Right hindlimb (tissue), 1 donor: ENCODE data around the gene MYO18B.

Experiments
- DNase-seq: peaks from one replicate; pipeline ENCODE4 v3.0.0-alpha.2; 2018

Gene MYO18B

DNA sequence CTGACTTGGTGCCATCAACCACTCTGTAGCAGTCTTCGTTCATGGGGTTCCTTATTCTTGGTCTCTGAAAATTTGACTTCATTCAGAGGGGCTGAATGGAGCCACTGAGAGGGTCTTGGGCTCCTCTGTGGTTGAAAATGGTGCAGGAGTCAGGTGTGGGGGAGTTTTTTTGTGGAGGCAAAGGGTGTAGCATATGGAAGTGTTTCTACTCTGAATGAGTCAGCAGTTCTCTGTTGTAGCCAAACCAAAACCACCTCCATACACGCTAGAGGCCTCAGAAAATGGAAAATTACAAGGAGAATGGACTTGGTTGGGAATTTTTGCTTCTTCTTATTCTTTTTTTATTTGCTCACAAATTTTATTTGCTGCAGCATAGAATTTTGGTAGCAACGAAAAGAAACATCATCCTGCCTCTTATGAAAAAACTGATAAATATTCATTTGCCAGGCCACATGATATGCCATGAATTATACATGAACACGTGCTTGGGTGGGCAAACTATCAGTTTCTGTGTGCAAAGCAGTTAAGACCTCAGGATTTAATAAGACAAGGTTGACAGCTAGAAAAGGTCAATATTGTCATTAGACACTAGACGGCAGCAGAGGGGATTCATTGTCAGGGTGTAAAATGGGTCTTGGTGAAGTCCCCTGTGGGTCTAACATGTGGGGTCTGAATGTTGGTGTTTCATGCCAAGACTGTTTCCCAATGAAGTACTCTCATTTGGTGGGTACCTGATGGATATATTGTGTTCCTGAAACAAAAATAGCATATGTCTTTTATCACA lies 111.7 kb downstream of the MYO18B start:
- no peak for DNase-seq

DNA sequence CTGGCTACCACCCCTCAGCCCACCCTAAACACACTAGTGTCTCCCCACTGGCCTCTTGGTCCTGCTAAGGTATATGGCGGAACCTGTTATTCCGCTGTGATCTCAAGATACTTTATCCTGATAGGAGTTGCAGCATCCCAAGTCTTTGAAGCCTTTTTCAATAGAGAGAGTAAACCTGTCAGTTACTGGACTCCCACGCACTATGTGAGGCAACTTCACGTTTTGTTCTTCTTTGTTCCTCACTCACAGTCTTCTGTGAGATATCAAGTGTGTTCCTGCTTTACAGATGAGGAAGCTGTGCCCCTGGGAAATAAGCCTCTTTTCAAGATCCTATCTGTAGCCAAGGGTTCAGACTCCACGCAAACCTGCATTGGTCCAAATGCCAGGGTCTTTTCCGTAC lies 127.8 kb downstream of the MYO18B start:
- no peak for DNase-seq

DNA sequence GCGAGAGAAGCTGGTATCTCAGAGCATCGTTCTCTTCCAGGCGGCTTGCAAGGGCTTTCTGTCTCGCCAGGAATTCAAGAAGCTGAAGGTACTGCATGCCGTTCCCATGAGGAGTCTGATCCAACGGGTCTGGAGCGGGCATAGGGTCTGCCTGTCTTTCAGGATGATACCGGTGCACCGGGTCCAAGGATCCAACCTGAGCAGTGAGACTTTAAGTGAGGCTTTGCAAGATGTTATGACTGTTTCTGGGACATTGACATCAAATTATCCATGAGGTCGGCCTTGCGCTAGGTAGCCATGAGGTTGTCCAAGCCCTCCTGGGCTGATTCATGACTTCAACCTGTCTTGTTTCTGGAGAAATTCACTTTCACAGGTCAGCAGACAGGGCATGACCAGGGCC lies 132.3 kb downstream of the MYO18B start:
- DNase-seq: no peak

DNA sequence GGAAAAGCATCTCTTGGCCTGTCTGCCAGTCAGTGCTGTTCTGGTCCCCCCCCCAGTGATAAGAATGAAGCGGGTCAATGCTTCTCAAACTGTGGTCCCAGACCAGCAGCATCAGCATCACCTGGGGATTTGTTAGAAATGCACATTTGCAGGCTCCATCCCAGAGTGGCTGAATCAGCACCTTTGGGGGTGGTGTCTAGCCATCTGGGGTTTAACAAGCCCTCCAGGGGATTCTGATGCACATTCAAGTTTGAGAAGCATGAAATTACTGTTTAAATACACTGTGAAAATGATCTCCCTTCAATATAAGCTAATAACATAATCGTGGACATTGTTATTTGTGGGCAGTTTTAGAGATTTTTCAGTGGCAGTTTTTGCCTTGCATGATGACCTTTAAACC lies 133.5 kb downstream of the MYO18B start:
- DNase-seq: no peak

DNA sequence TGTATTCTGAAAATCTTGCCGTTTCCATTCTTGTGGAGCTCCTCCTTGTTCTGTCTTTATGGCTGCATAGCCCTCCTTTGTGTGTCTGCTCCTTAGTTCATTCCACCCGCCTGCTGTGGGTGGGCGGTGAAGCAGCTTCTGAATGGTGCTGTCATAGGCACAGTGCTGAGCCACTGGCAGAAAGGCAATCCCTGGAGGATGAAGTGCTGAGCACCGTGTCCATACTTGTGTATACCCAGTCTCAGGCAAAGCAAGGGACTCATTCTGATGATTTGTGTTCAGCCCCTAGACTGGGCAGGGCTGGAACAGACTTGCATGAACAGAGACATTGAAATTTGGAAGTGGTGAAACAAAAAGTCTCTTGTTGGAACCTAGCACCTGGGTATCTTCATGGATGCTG lies 134.9 kb downstream of the MYO18B start:
- no peak for DNase-seq

DNA sequence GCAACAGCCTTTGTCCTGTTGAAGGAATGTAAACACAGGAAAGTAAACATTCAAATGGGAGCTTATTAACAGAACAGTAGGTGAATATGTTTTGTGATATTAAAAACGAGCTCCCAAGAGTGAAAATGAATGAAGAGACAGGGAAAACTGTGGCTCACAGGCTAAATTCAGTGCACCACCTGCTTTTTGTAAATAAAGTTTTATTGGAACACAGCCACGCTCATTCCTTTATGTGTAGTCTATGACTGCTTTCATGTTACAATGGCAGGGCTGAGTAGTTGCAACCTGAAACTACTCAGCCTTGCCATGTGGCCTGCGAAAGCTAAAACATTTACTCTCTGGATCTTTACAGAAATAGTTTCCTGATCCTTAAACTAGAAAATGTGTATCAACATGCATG lies 136.9 kb downstream of the MYO18B start:
- DNase-seq: no peak

DNA sequence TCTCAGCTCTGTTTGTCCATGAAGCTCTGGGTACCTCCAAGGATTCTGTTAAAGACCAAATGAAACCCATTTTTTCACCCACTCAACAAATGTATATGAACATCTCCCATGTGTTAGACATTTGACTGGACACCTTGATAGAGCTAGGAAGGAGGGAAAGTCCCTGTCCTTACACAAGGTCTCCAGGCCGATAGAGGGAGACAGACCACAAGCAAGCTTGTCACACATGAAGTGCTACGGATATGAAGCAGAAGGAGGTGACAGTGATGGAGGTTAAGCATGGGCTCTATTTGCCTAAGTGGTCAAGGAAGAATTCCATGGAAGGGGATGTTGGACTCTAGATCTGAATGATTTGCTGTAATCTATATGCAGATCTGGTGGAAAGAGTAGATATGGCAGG lies 138.5 kb downstream of the MYO18B start:
- DNase-seq: no peak

DNA sequence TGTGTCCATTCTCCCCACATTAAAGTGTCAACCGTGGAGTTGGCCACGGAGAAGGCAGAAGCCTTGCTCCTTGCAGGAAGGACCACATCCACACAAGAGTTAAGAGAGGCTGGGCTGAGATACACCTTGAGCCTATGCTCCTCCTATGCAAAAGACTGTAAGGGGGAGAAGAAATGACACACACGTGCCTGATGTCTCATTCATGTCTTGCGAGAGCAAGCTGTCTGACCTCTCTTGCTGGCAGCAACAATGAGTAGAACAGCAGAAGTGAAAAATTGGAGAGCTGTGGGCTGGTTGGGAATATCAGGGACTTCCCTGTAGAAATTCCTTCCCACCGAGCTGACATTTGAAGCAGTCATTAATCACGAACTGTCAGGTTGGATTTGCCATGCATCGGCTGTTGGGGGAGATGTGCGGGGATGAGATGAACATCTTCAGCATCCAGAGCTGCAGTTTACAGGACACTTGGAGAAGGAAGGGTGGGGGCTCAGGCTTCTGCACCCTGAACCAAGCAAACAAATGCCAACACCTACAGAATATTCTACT lies 139.3 kb downstream of the MYO18B start:
- DNase-seq: no peak

DNA sequence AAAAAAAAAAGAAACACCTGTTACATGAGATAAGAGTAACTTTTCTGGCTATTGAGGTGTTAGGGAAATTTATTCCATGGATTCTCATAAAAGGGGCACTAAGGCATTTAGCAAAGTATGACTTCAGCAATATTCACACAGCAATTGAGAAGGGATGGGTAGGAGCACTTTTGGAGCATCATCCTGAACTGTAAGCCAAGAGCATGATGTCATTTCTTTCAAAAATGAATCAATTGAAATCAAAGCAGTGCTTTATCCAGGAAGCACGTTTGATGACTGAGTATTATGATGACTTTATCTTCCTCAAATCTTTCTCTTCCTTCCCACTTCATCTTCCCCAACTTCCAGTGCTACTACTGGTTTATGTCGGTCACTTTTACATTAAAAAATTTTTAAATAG lies 140.4 kb downstream of the MYO18B start:
- no peak for DNase-seq

DNA sequence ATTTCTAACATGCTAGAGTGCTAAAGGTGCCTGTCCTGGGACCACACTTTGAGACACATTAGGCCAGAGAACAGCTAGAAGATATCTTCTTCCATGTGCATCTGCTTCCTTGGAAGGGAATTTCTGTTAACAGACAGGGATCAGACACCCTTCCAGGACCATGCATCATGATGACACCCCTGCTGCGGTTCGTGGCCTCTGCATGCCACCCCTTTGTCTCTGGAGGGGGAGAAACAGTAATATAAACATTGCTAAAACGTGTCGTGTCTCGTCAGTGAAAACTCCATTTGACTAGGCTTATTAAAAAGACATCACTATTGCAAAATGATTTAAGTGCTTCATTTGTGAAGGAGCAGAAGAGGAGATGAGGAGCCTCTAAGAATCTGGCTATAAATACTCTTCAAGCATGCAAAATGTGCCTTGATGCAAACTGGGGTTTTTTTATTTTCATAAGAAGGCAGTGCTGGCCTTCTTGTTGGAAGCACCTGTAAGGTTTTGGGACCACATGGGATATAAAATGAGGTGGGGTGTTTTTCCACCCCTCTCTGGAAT lies 141.6 kb downstream of the MYO18B start:
- no peak for DNase-seq

DNA sequence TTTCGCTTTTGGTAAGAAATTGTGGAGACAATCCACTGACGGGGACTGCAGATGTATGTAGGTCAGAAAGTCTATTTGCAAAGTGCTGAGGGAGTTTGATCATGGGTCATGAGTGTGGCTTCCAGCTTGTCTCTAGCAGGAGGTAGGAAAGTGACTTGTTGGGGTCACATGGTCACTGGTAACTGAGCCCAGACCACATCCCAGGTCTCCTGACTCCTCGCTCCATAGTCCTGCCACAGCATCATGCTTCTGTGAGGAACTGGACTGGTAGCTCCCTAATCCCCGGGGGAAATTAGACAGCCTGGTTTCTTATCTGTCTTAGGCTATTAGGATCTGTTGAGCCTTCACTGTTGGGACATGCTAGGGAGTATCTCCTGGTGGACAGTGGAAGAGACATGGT lies 142.1 kb downstream of the MYO18B start:
- DNase-seq: no peak

DNA sequence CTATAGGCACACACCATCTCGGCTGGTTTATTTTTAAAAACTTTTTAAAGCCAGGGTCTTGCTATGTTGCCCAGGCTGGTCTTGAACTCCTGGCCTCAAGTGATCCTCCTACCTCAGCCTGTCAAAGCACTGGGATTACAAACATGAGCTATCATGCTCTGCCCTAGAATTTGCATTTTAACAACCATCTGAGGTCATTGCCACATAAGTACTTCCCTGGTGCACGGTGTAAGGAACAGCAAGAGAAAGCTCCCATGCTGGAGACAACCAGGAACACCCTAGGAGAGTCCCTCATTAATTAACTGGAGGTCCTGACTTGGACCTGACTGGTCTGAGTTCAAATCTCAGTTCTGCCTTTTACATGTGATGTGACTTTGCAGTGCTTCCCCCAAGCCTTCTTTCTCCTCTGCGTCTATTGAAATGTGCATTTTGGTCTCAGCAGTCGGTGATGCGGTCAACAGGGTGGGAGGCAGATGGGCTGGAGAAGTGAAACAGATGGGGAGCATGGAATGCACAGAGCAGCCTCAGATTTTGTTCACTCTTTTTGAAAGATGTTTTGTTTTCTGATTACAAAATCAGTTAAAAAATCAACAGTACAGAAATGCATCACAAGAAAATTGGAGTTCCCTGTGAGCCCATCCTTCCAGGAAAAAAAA lies 146.5 kb downstream of the MYO18B start:
- DNase-seq: no peak

DNA sequence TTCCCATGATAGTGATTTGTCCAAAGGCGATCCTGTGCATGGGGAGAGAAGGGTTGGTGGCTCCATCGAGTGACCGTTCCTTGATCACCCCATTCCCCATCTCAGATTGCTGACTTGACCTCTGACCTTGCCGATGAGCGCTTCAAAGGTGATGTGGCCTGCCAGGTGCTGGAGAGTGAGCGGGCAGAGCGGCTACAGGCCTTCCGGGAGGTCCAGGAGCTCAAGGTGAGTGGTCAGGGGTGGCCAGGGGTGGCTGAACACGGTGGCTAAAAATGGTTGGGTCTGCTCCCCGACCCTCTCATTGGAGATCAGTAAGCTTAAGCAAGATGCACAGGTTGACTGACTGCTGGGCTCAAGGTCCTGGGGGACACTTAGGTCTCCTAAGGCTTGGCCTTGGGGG lies 148.7 kb downstream of the MYO18B start:
- DNase-seq: no peak

DNA sequence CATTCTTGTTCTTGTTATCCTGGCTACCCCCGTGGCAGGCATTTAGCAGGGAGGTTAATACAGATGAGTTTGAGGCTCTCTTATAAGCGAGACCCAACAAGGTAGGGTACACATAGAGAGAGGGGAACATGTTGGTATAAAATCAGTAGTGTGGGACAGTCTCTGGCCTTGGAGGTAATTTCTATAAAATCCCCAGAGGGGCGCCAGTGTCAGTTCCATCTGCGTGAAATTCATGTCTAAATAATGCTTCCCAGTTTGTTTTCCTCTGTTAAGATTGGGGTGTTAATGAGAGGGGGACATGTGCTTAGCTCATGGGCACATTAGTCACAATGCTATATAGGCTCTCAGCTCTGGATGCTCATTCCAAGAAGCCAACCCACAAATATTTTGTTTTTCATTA lies 150.7 kb downstream of the MYO18B start:
- no peak for DNase-seq

DNA sequence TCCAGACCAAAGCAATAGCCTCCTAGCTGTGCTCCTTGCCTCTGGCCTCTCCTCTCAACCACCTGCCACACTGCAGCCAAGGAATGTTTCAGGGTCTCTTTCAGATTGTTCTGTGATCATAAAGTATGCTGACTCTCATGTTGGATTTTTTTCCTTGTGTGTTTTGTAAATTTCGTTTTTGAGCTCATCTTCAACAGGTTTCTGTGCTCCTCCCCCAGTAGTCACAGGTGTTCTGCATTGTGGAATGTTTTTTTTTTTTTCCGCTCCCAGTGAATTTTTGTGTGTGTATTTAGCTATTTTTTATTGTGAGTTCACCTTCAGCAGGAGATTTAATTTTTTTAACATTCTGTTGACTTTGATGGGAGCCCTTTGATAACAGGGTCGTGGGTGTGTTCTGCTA lies 153.7 kb downstream of the MYO18B start:
- DNase-seq: no peak

DNA sequence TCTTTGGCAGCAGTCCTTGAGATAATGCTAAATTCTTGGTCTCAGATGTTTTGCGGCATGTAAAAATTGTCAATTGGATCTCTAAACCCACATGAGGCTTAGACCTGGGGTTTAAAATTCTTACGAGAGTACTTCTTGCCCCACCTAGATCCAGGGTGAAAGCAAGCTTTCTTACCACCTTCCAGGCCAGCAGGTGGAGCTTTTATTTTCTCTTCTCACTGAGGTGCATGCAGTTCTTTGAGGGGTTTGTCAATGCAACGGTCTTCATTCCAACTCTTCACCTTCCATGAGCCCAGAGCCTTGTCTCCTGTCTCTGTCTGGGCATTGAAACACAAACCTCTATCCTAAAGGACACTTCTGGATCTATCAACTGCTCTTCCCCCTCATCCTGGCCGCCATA lies 154.1 kb downstream of the MYO18B start:
- DNase-seq: no peak

DNA sequence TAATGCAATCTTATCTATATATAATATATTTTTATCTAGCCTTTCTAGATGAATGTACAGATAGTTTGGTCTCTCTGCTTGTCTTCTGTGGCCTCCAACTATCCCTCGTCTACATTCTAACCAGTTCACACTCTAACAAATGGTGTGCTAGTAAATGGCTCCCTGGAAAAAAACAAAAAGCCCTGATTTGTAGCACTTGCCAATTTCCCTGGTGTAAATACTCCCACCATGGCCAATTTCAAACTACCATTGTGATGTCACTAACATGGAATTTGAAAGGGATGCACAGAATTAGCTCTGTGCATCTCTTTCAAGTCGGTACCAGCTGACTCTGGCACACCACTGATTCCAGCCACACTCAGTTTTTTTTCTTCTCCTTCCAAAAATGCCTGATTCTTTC lies 154.6 kb downstream of the MYO18B start:
- no peak for DNase-seq

DNA sequence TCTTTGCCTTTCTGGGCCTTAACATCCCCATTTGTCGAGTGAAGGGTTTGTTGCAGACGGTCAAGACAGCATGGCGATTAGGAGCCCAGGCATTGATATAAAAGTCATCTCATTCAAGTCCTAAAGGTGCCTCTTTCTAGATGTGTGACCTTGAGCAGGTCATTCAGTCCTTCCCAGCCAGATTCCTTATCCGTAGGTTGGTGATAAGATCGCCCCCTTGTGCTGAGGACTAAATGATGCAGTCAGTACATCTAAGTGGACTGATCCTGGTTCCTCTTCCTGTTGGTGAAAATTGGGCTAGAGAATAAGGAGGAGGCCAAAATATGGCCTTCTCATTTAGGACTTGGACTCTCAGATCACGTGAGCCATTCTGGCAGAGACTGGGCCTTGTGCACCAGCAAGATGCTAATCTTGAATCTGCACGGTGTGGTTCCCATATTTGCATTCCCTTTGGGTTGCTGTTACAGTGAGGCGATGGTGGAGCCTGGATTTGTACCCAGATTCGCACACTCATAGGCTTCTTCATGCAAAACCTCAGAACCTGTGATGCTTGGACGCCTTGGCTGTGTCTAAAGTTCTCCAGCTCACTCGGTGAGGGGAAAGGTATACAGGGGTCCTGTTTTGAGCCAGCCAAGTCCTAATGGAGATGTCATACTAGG lies 156.8 kb downstream of the MYO18B start:
- DNase-seq: no peak

DNA sequence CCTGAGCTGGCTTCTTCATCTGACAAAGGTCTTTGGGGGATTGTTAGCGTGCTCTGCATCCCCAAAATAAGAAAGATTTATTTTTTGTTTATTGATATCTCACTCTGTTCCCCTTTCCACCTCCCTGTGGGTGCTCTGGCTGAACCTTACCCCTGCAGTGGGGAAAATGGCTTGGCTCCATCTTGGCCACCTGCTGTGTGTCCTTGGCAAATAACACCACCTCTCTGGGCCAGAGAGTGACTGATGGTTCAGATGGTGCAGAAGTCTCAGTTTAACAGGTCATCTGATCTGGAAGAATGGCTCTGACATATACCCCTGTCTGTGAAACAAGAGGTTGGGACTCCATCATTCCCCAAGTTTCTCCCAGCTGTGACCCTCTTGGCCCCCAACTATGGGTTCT lies 157.6 kb downstream of the MYO18B start:
- no peak for DNase-seq

DNA sequence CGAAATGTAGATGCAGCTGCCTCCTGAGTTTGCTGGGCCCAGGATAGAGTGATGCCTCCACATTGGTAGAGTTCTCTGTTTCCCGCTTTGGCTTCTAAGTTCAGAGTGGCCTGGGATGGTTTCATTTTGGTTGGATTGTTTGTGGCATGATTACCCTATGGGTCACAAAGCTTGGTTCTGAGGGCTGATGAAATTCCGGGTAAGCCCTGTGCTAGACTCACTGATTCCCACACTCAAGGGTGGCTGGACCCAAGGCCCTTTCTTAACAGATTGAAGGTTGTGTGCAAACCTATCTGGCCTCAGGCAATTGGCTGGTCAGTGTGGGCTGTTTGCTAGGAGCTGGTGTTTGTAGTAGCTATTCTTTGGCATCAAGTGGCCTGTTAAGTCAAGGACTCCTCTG lies 158.4 kb downstream of the MYO18B start:
- DNase-seq: no peak

DNA sequence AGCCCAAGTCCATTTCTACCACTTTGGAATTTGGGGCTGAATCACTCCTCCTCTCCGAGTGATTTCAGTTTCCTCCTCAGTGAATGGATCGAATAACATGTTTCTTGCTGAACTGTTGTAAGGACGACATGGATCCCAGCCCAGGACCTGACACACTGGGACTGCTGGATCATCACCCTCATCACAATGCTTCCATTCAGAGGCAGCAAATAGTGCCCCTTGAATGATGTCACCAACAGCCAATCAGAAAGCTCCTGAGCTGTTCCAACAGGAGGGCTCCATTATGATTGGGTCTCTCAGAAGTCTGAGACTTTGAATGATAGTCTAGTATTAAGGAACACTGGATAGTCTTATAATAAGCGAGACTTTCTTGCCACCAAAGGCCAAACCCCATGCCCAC lies 158.9 kb downstream of the MYO18B start:
- no peak for DNase-seq

DNA sequence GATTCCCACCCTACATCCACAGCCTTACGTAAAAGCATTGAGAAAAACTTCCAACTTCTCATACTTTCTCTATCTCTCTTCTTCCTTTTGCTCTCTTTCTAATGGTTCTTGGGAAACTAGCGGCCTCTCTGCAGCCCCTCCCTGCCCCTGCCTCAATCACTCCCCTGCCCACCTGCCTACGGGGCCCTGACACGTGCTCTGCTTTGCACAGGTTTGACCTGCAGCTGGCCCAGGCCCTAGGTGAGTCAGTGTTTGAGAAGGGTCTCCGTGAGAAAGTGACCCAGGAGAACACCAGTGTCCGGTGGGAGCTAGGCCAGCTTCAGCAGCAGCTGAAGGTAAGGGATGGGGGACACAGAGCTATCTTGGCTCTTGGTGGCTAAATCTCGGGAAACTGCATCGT lies 160.4 kb downstream of the MYO18B start:
- DNase-seq: no peak

DNA sequence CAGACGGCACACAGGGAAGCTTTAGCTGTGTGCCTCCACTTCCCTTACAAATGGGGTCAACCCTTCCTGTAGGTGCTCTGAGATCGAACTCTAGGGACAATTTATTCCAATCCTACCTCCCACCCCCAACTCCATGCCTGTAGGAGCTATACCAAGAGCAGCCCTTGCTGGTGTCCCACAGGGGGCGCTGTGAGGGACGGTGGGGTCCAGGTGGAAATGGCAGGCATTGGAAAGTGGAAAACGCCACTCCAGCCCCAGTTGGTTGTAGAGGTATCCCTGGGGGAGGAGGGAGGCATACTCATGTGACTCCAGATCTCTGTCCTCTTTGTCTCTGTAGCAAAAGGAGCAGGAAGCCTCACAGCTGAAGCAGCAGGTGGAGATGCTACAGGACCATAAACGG lies 161.3 kb downstream of the MYO18B start:
- DNase-seq: no peak

DNA sequence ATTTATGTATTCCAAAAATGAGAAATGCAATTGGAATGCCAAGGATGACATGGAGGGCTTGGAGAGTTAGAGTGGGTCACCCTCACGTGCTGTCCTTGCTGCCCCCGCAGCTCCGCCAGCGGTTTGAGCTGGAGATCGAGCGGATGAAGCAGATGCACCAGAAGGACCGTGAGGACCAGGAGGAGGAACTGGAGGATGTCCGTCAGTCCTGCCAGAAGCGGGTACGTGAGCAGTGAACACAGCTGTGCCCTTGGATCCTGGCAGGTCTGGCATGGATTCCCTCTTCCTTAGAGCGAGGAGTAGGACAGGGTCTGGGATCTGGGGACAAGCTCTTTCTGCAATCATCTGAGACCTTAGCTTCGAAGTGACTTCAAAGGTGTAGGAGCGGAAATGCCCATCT lies 166.2 kb downstream of the MYO18B start:
- no peak for DNase-seq
